HG02642 (cell line): ENCODE results near the gene RPL35A.
"Not testable (repeated sequence)": the region's sequence is repeated elsewhere in the genome, so short reads cannot be mapped to it uniquely, and the experiment has no call there.

Experiments
- ATAC-seq: cut with Tn5 transposase; IDR thresholded peaks from one replicate; pipeline ENCODE4 v1.9.1; 2021; ENCODE audit warnings: mild to moderate bottlenecking; ENCODE audit not compliant: unreplicated experiment, poor library complexity

Gene RPL35A

DNA sequence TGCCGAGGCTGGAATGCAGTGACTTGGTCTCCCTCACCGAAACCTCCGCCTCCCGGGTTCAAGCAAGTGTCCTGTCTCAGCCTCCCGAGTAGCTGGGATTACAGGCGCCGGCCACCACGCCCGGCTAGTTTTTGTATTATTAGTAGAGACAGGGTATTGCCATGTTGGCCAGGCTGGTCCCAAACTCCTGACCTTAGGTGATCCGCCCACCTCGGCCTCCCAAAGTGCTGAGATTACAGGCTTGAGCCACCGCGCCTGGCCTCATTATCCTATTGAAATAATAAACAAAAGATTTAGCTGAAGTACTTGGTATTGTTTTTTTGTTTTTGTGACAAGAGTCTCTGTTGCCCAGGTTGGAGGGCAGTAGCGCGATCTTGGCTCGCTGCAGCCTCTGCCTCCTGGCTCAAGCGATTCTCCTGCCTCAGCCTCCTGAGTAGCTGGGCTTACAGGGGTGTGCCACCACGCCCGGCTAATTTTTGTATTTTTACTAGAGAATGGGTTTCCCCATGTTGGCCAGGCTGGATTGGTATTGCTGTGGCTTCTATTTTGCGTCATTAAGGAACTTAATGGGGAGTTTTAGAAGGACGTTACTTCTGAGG is 1.5 kb downstream of the RPL35A start:
- no peak for ATAC-seq

DNA sequence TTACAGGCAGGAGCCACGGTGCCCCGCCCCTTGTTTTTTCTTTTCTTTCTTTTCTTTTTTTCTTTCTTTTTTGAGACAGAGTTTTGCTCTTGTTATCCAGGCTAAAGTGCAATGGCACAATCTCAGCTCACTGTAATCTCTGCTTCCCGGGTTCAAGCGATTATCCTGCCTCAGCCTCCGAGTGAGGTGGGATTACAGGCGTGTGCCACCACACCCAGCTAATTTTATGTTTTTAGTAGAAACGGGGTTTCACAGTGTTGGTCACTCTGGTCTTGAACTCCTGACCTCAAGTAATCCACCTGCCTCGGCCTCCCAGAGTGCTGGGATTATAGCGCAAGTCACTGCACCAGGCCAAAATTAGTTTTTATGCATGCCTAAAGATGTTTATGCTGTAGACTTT is 2.5 kb downstream of the RPL35A start:
- ATAC-seq: no peak

- no peak for ATAC-seq
Observed at GRCh38 chr3:197953325-197953724, 3.3 kb downstream of the RPL35A start.

DNA sequence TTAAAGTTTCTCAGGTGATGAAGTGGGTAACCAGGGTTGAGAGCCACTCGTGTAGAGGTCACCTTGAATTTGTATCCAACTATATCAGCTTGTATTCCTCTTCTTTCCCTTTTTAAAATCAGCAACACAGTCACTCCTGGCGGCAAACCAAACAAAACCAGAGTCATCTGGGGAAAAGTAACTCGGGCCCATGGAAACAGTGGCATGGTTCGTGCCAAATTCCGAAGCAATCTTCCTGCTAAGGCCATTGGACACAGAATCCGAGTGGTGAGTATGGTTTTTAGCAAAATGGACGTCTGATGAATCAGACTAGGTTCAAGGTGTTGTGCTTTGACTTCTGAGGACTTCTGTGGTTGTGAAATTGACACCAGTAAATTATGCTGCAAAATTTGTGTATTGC is 3.9 kb downstream of the RPL35A start:
- ATAC-seq: no peak

DNA sequence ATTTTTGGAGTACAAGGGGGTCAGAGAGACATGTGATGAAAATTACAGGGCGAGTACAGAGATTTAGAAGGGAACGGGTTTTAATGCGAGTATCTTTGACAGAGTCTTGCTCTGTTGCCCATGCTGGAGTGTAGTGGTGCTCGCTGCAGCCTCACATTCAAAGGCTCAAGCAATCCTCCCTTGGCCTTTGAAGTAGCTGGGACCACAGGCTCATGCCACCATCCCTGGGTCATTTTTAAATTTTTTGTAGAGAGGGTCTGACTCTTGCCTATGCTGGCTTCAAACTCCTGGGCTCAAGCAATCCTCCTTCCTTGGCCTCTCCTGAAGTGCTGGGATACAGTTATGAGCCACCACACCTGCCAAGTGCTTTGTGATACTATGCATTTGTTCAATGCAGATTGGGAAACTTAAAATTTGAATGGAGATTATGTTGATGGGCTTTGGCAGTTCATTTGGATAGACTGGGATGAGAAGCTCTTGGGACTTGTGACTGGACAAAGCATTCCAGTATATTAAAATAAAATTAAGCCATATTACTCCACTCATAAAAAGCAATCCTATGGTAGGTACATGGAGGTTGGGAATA is 6.0 kb downstream of the RPL35A start:
- no peak for ATAC-seq

GRCh38 chr3:197956626-197956988 is 6.6 kb downstream of the RPL35A start:
- ATAC-seq: no peak

GRCh38 chr3:197957790-197958133 is 7.8 kb downstream of the RPL35A start:
- no peak for ATAC-seq

DNA sequence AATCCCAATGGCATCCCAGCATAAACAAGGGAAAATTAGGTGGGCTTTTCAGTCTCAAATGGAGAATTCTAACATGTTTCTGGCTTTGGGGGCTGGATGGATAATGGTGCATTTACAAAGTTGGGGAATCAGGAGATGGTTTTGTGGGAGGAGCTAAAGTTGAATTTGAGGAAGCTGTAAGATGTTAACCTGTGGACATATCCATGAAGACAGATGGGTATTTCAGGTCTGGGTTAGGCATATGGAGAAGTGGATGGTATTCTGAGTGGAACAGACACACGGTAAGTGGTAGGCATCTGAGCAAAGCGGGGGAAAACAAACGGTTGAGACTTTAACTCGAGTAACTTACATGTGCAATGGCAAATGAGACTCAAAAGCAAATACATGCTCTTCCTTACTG is 8.4 kb downstream of the RPL35A start:
- ATAC-seq: no peak

DNA sequence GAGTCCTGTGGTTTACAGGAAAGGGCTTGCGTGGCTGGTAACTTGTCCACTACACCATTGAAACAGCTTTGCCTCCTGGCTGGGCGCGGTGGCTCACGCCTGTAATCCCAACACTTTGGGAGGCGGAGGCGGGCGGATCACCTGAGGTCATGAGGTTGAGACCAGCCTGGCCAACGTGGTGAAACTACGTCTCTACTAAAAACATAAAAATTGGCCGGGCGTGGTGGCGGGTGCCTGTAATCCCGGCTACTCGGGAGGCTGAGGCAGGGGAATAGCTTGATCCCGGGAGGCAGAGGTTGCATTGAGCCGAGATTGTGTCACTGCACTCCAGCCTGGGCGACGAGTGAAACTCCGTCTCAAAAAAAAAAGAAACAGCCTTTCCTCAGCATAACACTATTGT is 8.9 kb downstream of the RPL35A start:
- ATAC-seq: not testable (repeated sequence)

DNA sequence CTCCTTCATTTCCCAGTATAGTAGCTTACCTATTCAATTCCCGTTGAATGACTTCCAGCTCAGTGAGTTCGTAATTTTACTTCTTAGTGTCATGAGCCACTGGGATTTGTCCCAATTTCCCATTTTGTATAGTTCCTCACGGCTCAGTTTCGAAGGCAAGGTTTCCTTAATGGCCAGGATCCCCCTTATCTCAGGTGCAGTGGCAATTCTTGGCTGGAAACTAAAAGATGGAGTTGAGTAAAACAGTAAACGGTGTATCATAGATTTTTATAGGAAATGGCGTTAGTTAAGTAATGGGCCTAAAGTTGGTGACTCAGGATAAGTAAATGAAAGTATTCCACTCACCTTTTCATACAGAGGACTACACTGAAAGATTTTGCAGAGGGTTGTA is 9.5 kb downstream of the RPL35A start:
- ATAC-seq: no peak

DNA sequence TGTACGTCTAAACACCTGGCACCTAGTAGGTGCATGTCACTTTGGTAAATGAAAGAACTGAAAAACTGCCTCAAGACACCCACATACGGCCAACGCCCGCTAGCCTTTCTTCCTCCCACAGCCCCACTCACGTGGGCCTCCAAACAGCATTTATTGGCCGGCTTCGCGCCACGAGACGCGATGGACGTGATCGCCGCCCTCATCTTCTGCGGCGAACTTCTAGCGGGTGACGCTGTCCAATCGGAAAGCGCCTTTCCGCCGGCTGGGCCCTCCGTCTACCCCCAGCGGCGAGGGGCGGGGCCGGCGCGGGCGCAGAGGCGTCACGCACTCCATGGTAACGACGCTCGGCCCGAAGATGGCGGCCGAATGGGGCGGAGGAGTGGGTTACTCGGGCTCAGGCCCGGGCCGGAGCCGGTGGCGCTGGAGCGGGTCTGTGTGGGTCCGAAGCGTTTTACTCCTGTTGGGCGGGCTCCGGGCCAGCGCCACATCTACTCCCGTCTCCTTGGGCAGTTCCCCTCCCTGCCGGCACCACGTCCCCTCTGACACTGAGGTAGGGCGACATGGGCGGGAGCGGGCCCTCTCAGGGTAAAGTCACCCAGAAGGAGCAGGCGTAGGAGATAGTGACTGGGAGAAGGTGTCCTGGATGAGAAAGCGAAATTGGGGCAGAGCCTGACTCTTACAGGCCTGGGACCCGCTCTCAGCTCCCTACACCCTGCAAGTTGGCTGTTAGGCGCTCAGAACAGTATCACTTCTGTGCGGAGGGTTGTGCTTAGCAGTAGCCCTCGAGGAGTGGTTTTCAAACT is 10.1 kb downstream of the RPL35A start, which contains the start of gene LMLN:
TSS of gene LMLN (plus strand) at position 327 of the 803 bp plus-strand sequence. CDS start at position 356, 29 bp downstream.
- ATAC-seq: peak; percentile 99

- ATAC-seq: no peak
Observed at GRCh38 chr3:197960694-197961581, 10.9 kb downstream of the RPL35A start.

DNA sequence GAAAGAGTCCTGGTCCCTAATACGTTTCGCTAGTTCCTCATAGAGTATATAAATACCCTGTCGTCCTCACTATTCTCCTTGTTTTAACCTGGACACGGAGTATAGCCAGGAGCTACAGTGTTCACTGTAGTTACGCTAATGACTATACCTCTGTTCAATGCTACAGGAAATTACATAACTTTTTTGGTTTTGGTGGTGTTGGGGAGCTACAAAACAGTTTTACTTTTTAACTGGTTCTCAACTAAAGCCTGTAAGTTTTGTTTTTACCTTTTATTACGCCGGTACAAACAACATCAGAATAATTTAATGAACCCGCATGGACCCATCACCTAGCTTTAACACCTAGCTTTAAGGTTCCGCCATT is 11.6 kb downstream of the RPL35A start:
- no peak for ATAC-seq

GRCh38 chr3:197963019-197963637 is 13.1 kb downstream of the RPL35A start:
- ATAC-seq: no peak

GRCh38 chr3:197967337-197967989 is 17.5 kb downstream of the RPL35A start:
- ATAC-seq: not testable (repeated sequence)

DNA sequence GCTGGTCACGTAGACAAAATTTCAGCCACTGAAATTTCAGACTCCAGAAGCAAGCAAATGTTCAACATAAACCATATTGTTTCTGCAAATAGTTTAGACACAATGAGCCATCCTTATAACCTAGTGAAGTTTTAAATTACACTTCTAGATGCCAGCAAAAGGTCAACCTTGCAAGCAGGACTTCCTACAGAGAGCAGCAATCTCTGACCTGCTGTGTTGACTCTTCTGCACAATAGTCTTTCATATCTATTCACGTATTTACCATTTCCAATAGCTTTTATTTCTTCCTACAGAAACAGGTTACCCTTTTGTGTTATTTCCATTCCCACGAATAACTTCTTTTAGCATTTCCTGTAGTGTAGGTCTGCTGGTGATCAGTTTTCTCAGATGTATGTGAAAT is 20.6 kb downstream of the RPL35A start:
- ATAC-seq: no peak

DNA sequence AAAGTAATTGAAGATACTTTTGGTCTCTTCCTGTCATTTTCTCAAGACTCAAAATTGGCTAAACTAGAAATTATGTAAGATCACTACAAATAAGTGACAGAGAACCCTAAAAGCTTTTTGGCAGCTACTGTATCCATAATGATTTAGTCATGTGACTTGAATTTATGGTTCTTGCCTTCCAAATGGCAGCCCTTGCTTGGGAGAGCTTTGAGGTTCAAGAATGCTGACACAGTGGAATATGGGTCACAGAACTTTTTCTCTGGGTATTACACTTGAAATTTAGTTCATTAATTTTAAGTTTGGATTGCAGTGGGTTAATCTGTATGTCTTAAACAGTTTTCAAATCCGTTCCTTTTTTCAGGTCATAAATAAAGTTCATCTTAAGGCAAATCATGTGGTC is 24.0 kb downstream of the RPL35A start:
- ATAC-seq: no peak

GRCh38 chr3:197975311-197975710 is 25.3 kb downstream of the RPL35A start:
- ATAC-seq: no peak

DNA sequence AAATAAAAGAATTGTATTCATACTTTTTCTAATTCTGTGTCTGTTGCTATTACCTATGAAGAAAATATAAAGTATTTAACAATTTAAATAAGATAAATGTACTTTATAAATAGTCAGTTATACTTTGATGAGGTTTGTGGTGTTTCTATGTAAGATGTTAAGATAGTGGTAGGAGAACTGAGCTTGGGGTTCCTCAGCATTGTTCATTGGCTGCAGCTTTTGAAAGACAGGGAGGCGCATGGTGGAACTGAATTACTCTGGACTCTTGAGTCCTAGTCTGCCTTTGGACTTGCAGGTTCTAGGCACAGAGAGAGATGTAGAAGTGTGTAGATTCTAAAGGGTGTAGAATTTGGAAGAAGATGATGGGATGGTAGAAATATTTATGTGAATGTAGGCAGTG is 33.1 kb downstream of the RPL35A start:
- no peak for ATAC-seq

GRCh38 chr3:197989651-197990050 is 39.7 kb downstream of the RPL35A start:
- no peak for ATAC-seq
